GM06990 (cell line): ENCODE data around the gene SGIP1.

Experiments
- DNase-seq: peaks from one replicate; pipeline ENCODE4 v3.0.0-alpha.2; 2011; ENCODE audit not compliant: insufficient read length; ENCODE audit errors: extremely low read depth
- H3K27me3 ChIP-seq: replicated peaks from 2 replicates; pipeline ENCODE4 v1.6.0; 2011; ENCODE audit warnings: low read length; ENCODE audit not compliant: control insufficient read depth, insufficient read depth
- H3K36me3 ChIP-seq: 2 replicates; pipeline ENCODE4 v1.5.1; 2011; ENCODE audit warnings: low read length; ENCODE audit not compliant: control insufficient read depth, insufficient read depth
- H3K4me3 ChIP-seq: replicated peaks from 2 replicates; pipeline ENCODE4 v1.5.1; 2011; ENCODE audit warnings: low read depth, mild to moderate bottlenecking, control low read depth, low read length
- CTCF ChIP-seq: IDR thresholded peaks from 2 replicates; pipeline ENCODE4 v1.5.1; 2011; ENCODE audit warnings: low read length, control low read depth, mild to moderate bottlenecking, inconsistent platforms; ENCODE audit not compliant: insufficient read depth, poor library complexity, severe bottlenecking

SGIP1 gene

GRCh38 chr1:66654643-66655042, 120.7 kb downstream of the SGIP1 start:
- Histone ChIP-seq H3K27me3 (no peaks in the 10 kb centered on the region), H3K36me3 (no peaks in the 10 kb centered on the region), H3K4me3 (no peak overlapping the region)
- TF ChIP-seq CTCF = no peak
- DNase-seq = no peak

GRCh38 chr1:66671455-66671854, 137.5 kb downstream of the SGIP1 start:
- Histone ChIP-seq H3K4me3 (no peak overlapping the region), H3K36me3 (no peaks in the 10 kb centered on the region), H3K27me3 (no peaks in the 10 kb centered on the region; the same call in 1 of the 2 replicates)
- TF ChIP-seq CTCF = no peak
- no peak for DNase-seq

- TF ChIP-seq CTCF = no peak
- Histone ChIP-seq H3K27me3 (no peaks in the 10 kb centered on the region; the same call in 1 of the 2 replicates), H3K4me3 (no peak overlapping the region), H3K36me3 (no peaks in the 10 kb centered on the region)
- DNase-seq = no peak
Measured at GRCh38 chr1:66676613-66677298, 142.8 kb downstream of the SGIP1 start.

- no peak for TF ChIP-seq CTCF
- Histone ChIP-seq H3K36me3 (no peaks in the 10 kb centered on the region), H3K27me3 (no peaks in the 10 kb centered on the region; the same call in 1 of the 2 replicates), H3K4me3 (no peak overlapping the region)
- no peak for DNase-seq
Measured at GRCh38 chr1:66678146-66678545, 144.2 kb downstream of the SGIP1 start.

- no peak for TF ChIP-seq CTCF
- DNase-seq = no peak
- H3K4me3 ChIP-seq = no peak overlapping the region
- no peaks in the 10 kb centered on the region for H3K36me3 ChIP-seq
- no peaks in the 10 kb centered on the region; the same call in 1 of the 2 replicates for H3K27me3 ChIP-seq
Measured at GRCh38 chr1:66679140-66679539, 145.2 kb downstream of the SGIP1 start.
